CD8-positive, alpha-beta memory T cell (primary cell): Measurements from ENCODE around the gene OSBPL3. TPM values are rescaled to one million over a fixed set of nuclear protein-coding genes. Genes with fewer than 3 reads are reported as not detected.

ENCODE experiments used
- CTCF ChIA-PET: fragments of 350-600 bp; sonication (Branson Sonifier 250); formaldehyde crosslinking; loops from one replicate; lab custom pipeline; 2021; ENCODE audit warnings: antibody characterized with exemption; lab: Charles Lee
- POLR2A ChIA-PET: fragments of 350-600 bp; sonication (Branson Sonifier 250); formaldehyde crosslinking; loops from one replicate; lab custom pipeline; 2021; ENCODE audit warnings: antibody characterized with exemption; lab: Charles Lee
- DNase-seq, 5 donors: peaks; one replicate each; pipeline versions ENCODE4 v3.0.0 to v3.0.0-alpha.2; 2020 to 2022; ENCODE audit warnings: mixed read lengths in 1 of 5
- H3K27ac ChIP-seq: one replicate; pipeline ENCODE4 v1.7.0; 2013; ENCODE audit warnings: low read depth, mild to moderate bottlenecking, low read length, moderate library complexity
- H3K27me3 ChIP-seq: 2 replicates; pipeline ENCODE4 v1.7.0; 2013; ENCODE audit warnings: low read length, mild to moderate bottlenecking; ENCODE audit not compliant: insufficient read depth, poor library complexity, severe bottlenecking
- H3K36me3 ChIP-seq: 2 replicates; pipeline ENCODE4 v1.7.0; 2013; ENCODE audit warnings: mild to moderate bottlenecking, low read length, moderate library complexity; ENCODE audit not compliant: insufficient read depth
- H3K4me1 ChIP-seq: 2 replicates; pipeline ENCODE4 v1.7.0; 2013; ENCODE audit warnings: mild to moderate bottlenecking, low read length, moderate library complexity; ENCODE audit not compliant: insufficient read depth
- H3K4me3 ChIP-seq: 2 replicates; pipeline ENCODE4 v1.7.0; 2013; ENCODE audit warnings: mild to moderate bottlenecking, low read length
- H3K9me3 ChIP-seq: 2 replicates; pipeline ENCODE4 v1.7.0; 2013; ENCODE audit warnings: mild to moderate bottlenecking, low read length
- H3K27ac Mint-ChIP-seq, 8 donors: one replicate each; pipeline ENCODE4 v1.8.0; 2020 to 2021; ENCODE audit warnings: mixed read lengths in 8 of 8, mild to moderate bottlenecking in 6 of 8, inconsistent platforms in 3 of 8, moderate library complexity in 3 of 8
- H3K27me3 Mint-ChIP-seq, 2 donors: one replicate each; pipeline ENCODE4 v1.8.0; 2020 to 2021; ENCODE audit warnings: mixed read lengths in 2 of 2, mild to moderate bottlenecking in 1 of 2, moderate library complexity in 1 of 2
- H3K36me3 Mint-ChIP-seq, 3 donors: one replicate each; pipeline ENCODE4 v1.8.0; 2020 to 2021; ENCODE audit warnings: mixed read lengths in 3 of 3, inconsistent platforms in 1 of 3, mild to moderate bottlenecking in 1 of 3
- H3K4me1 Mint-ChIP-seq, 3 donors: one replicate each; pipeline ENCODE4 v1.8.0; 2020 to 2021; ENCODE audit warnings: mixed read lengths in 3 of 3, inconsistent platforms in 1 of 3, mild to moderate bottlenecking in 1 of 3
- H3K4me3 Mint-ChIP-seq, 7 donors: one replicate each; pipeline ENCODE4 v1.8.0; 2020 to 2021; ENCODE audit warnings: mixed read lengths in 7 of 7, mild to moderate bottlenecking in 6 of 7, moderate library complexity in 4 of 7, inconsistent platforms in 2 of 7
- H3K9me3 Mint-ChIP-seq, 5 donors: one replicate each; pipeline ENCODE4 v1.8.0; 2020 to 2022; ENCODE audit warnings: mixed read lengths in 5 of 5, mild to moderate bottlenecking in 3 of 5, moderate library complexity in 2 of 5, inconsistent platforms in 1 of 5
- polyA plus RNA-seq: library from polyadenylated mRNA; unstranded; fragments of 300-500 nt; fragmentation: Illumina TruSeq; gene quantifications from one replicate; pipeline ENCODE4 v1.2.3, GENCODE V29; 2021
- total RNA-seq, 2 experiments: library from RNA; stranded (reverse); gene quantifications; one replicate each; pipeline ENCODE4 v1.2.3, GENCODE V29; 2021

Gene OSBPL3
- total and polyA plus RNA-seq, 3 experiments from 2014 or later: 16.4 to 72.5 (median 71.7) TPM

DNA sequence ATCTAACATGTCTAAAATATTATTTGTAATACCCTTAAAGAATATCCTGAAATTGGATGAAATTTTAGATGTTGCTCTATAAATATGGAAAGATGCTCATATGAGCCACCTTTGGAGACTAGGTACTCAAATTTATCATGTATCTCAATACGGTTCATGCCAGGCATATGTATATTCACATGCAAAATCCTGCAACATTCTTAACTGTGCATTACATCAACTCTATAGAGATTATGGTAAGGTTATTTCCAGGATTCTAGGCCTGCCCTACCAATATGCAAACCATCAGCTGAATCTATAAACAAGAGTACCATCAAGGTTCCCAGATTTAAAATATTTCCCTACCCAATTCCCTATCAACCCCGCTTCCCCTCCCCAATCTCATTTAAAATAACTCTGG is 27.5 kb downstream of the OSBPL3 start:
- ChIA-PET POLR2A (no interaction called here), CTCF (interaction anchor here (1.4 kb wide), 2 partner anchors 27 to 119 kb away, joined by 3 to 4 read pairs; no protein-coding TSS in a partner anchor)
- no peaks in the 10 kb centered on the region for H3K27me3 Mint-ChIP-seq
- DNase-seq: no peak
- H3K27ac Mint-ChIP-seq: no peak overlapping the region
- Histone ChIP-seq H3K9me3 (no peaks in the 10 kb centered on the region), H3K4me3 (no peak overlapping the region), H3K36me3 (no peaks in the 10 kb centered on the region), H3K27me3 (no peaks in the 10 kb centered on the region), H3K27ac (no peak overlapping the region), H3K4me1 (peaks cover 1% of the 10 kb centered on the region)
- H3K36me3 Mint-ChIP-seq: peaks cover 0 to 7% (median 0%) of the 10 kb centered on the region in 3 donors
- no peak overlapping the region for H3K4me3 Mint-ChIP-seq
- no peaks in the 10 kb centered on the region for H3K9me3 Mint-ChIP-seq
- H3K4me1 Mint-ChIP-seq: peaks cover 79 to 97% (median 94%) of the 10 kb centered on the region in 3 donors

GRCh38 chr7:24951441-24951980 is 28.5 kb downstream of the OSBPL3 start:
- no peaks in the 10 kb centered on the region for H3K9me3 ChIP-seq
- peak overlapping the region in 1 of 7 donors; percentile 18 for H3K4me3 Mint-ChIP-seq
- no peaks in the 10 kb centered on the region for H3K27me3 Mint-ChIP-seq
- no peak overlapping the region for H3K27ac ChIP-seq
- peaks cover 0 to 7% (median 0%) of the 10 kb centered on the region in 3 donors for H3K36me3 Mint-ChIP-seq
- no peak overlapping the region for H3K4me3 ChIP-seq
- H3K4me1 Mint-ChIP-seq: peaks cover 80 to 97% (median 94%) of the 10 kb centered on the region in 3 donors
- no peaks in the 10 kb centered on the region for H3K27me3 ChIP-seq
- H3K36me3 ChIP-seq: no peaks in the 10 kb centered on the region
- H3K27ac Mint-ChIP-seq: peak overlapping the region in 2 of 8 donors; percentile 38 to 61
- ChIA-PET CTCF (interaction anchor here (0.7 to 1.6 kb wide), 4 partner anchors 28 to 120 kb away, joined by 3 to 6 read pairs (median 3); no protein-coding TSS in a partner anchor), POLR2A (no interaction called here)
- H3K4me1 ChIP-seq: peaks cover 4% of the 10 kb centered on the region
- no peaks in the 10 kb centered on the region for H3K9me3 Mint-ChIP-seq
- DNase-seq: no peak

DNA sequence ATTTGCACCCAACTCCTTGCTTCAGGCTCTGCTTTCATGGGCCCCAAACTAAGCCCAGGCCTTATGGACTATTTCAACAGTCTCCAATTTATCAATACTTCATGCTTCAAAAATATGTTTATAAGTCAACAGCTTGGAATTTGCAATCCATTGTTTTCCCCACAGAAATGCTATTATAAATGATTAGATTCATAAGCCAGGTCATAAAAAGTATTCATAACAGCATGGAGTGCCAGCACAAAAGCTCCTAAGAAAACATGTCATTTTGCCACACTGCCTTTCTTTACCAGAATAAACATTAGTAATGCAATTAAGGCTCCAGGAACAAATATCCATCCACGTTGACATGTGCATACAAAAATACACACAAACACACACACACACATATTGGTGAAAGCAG is 30.1 kb downstream of the OSBPL3 start:
- Histone ChIP-seq H3K4me3 (no peak overlapping the region), H3K4me1 (peaks cover 4% of the 10 kb centered on the region), H3K27me3 (no peaks in the 10 kb centered on the region), H3K36me3 (no peaks in the 10 kb centered on the region), H3K9me3 (no peaks in the 10 kb centered on the region), H3K27ac (no peak overlapping the region)
- Mint-ChIP-seq H3K36me3 (peaks cover 0 to 5% (median 0%) of the 10 kb centered on the region in 3 donors), H3K9me3 (no peaks in the 10 kb centered on the region), H3K4me1 (peaks cover 78 to 99% (median 97%) of the 10 kb centered on the region in 3 donors), H3K27me3 (peaks cover 0 to 1% of the 10 kb centered on the region in 2 donors), H3K4me3 (peak overlapping the region in 1 of 7 donors; percentile 10), H3K27ac (peak overlapping the region in 1 of 8 donors; percentile 2)
- ChIA-PET POLR2A (no interaction called here), CTCF (interaction anchor here (1.6 kb wide), 1 partner anchor 15 kb away, joined by 3 read pairs; no protein-coding TSS in a partner anchor)
- no peak for DNase-seq

- DNase-seq: no peak
- Mint-ChIP-seq H3K4me3 (peak overlapping the region in 3 of 7 donors; percentile 9 to 70 (median 32)), H3K4me1 (peaks cover 73 to 92% (median 92%) of the 10 kb centered on the region in 3 donors), H3K36me3 (peaks cover 0 to 1% (median 0%) of the 10 kb centered on the region in 3 donors), H3K27ac (peak overlapping the region in 5 of 8 donors; percentile 2 to 72 (median 23)), H3K27me3 (peaks cover 0 to 1% of the 10 kb centered on the region in 2 donors), H3K9me3 (no peaks in the 10 kb centered on the region)
- POLR2A ChIA-PET: interaction anchor here (0.9 kb wide), 1 partner anchor 30 kb away, joined by 3 read pairs; no protein-coding TSS in a partner anchor
- Histone ChIP-seq H3K36me3 (no peaks in the 10 kb centered on the region), H3K4me3 (no peak overlapping the region), H3K4me1 (peaks cover 4% of the 10 kb centered on the region), H3K9me3 (no peaks in the 10 kb centered on the region), H3K27ac (no peak overlapping the region), H3K27me3 (no peaks in the 10 kb centered on the region)
- CTCF ChIA-PET: interaction anchor here (0.8 to 2.0 kb wide), 4 partner anchors 16 to 145 kb away, joined by 3 to 5 read pairs (median 4); no protein-coding TSS in a partner anchor
Observed at GRCh38 chr7:24948739-24949138, 31.2 kb downstream of the OSBPL3 start.

- no peak overlapping the region for H3K27ac ChIP-seq
- H3K27me3 ChIP-seq: no peaks in the 10 kb centered on the region
- CTCF ChIA-PET: interaction anchor here (1.3 to 2.2 kb wide), 3 partner anchors 15 to 124 kb away, joined by 4 to 5 read pairs (median 4); no protein-coding TSS in a partner anchor
- peaks cover 0 to 1% (median 0%) of the 10 kb centered on the region in 3 donors for H3K36me3 Mint-ChIP-seq
- no peak overlapping the region for H3K4me3 Mint-ChIP-seq
- peak overlapping the region in 1 of 8 donors; percentile 12 for H3K27ac Mint-ChIP-seq
- H3K27me3 Mint-ChIP-seq: peaks cover 0 to 1% of the 10 kb centered on the region in 2 donors
- no peak overlapping the region for H3K4me3 ChIP-seq
- no peaks in the 10 kb centered on the region for H3K9me3 Mint-ChIP-seq
- peaks cover 4% of the 10 kb centered on the region for H3K4me1 ChIP-seq
- no peak for DNase-seq
- H3K36me3 ChIP-seq: no peaks in the 10 kb centered on the region
- POLR2A ChIA-PET: no interaction called here
- H3K4me1 Mint-ChIP-seq: peaks cover 70 to 92% (median 89%) of the 10 kb centered on the region in 3 donors
- H3K9me3 ChIP-seq: no peaks in the 10 kb centered on the region
Observed at GRCh38 chr7:24946467-24946866, 33.5 kb downstream of the OSBPL3 start.

- POLR2A ChIA-PET: no interaction called here
Observed at GRCh38 chr7:24945899-24946298, 34.1 kb downstream of the OSBPL3 start.

DNA sequence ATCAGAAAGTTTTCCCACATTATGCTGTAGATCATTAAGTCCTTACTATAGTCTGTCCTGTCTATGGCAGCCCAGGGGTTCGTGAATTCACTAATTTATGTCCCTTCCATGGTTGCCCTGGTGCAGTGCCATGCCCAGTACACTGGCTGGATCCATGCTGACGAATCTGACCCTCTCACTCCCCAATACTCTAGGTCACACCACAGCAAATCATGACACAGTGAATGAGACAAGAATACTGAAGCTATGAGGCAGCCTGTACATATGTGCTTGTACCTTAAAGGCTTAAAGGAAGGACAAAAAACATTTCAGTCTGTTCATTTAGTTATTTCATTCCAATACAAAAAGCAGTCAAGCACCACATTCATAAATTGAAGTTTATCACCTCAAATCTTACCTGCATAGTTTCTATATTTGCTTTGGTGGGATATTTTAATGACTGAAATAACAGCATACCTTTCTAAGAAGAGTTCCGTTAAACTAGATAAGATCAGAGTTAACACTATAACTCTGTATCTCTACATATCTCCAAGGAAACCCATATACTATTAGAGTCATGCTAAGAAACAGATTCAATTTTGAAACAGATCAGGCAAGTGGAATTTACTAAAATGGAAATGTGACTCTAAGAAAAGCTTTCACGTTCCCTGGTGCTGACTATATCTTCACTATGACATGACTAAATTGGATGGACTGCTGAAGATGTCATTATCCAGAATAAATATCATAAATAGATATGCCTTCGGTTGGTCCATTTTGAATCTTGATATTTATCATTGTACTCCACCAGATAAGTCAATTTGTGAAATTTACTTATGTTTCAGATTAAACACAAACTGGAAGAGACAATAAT is 36.7 kb downstream of the OSBPL3 start:
- Histone ChIP-seq H3K9me3 (no peaks in the 10 kb centered on the region), H3K27me3 (no peaks in the 10 kb centered on the region), H3K4me1 (peaks cover 4% of the 10 kb centered on the region), H3K4me3 (no peak overlapping the region), H3K27ac (no peak overlapping the region), H3K36me3 (no peaks in the 10 kb centered on the region)
- no peak for DNase-seq
- CTCF ChIA-PET: no interaction called here
- no peak overlapping the region for H3K4me3 Mint-ChIP-seq
- H3K4me1 Mint-ChIP-seq: peaks cover 57 to 90% (median 86%) of the 10 kb centered on the region in 3 donors
- POLR2A ChIA-PET: no interaction called here
- no peaks in the 10 kb centered on the region for H3K36me3 Mint-ChIP-seq
- no peak overlapping the region for H3K27ac Mint-ChIP-seq
- no peaks in the 10 kb centered on the region for H3K9me3 Mint-ChIP-seq
- peaks cover 0 to 1% of the 10 kb centered on the region in 2 donors for H3K27me3 Mint-ChIP-seq

More at GRCh38 chr7:24945899-24946298, 34.1 kb downstream of the OSBPL3 start:
- Histone ChIP-seq H3K27ac (no peak overlapping the region), H3K9me3 (no peaks in the 10 kb centered on the region), H3K36me3 (no peaks in the 10 kb centered on the region), H3K4me3 (no peak overlapping the region), H3K27me3 (no peaks in the 10 kb centered on the region), H3K4me1 (peaks cover 4% of the 10 kb centered on the region)
- Mint-ChIP-seq H3K36me3 (peaks cover 0 to 1% (median 0%) of the 10 kb centered on the region in 3 donors), H3K9me3 (no peaks in the 10 kb centered on the region), H3K4me1 (peaks cover 67 to 91% (median 88%) of the 10 kb centered on the region in 3 donors), H3K27ac (no peak overlapping the region), H3K27me3 (peaks cover 0 to 1% of the 10 kb centered on the region in 2 donors), H3K4me3 (no peak overlapping the region)
- no peak for DNase-seq
- CTCF ChIA-PET: interaction anchor here (1.3 to 2.2 kb wide), 2 partner anchors 33 to 125 kb away, joined by 4 to 5 read pairs; no protein-coding TSS in a partner anchor
